SK-N-SH (cell line): ENCODE results near the gene FAM83E. TPM values are rescaled to one million over a fixed set of nuclear protein-coding genes. Genes with fewer than 3 reads are reported as not detected.

ENCODE experiments used
- CTCF ChIA-PET: fragments of 300-600, 350-600 bp; formaldehyde crosslinking; extraction: SDS; loops from one replicate; lab custom pipeline; 2021; lab: Yijun Ruan, JAX
- POLR2A ChIA-PET: fragments of 350-600 bp; sonication (Branson Sonifier 250); formaldehyde crosslinking; extraction: SDS; loops from one replicate; lab custom pipeline; 2020; ENCODE audit warnings: antibody characterized with exemption, inconsistent platforms; lab: Yijun Ruan, JAX
- DNase-seq: peaks from one replicate; pipeline ENCODE4 v3.0.0; 2012
- H2AFZ ChIP-seq: fragments of 200-600 bp; sonication (generic); 2 replicates; pipeline ENCODE4 v1.8.1; 2016; ENCODE audit warnings: antibody characterized with exemption, mild to moderate bottlenecking, low read depth
- H3F3A ChIP-seq: fragments of 200-600 bp; sonication (generic); replicated peaks from 2 replicates; pipeline ENCODE3; 2016; ENCODE audit warnings: antibody characterized with exemption, mild to moderate bottlenecking; ENCODE audit not compliant: insufficient read depth
- H3K27ac ChIP-seq, 2 experiments: fragments of 200-500 bp in 1 of 2; fragments of 200-600 bp in 1 of 2; sonication (Bioruptor generic) in 1 of 2; sonication (generic), shearing (Covaris generic) in 1 of 2; 2 replicates each; pipeline versions ENCODE4 v1.5.1 to v1.6.1; 2014 to 2016; ENCODE audit warnings: low read depth in 2 of 2, inconsistent platforms in 1 of 2, low read length in 1 of 2, mild to moderate bottlenecking in 1 of 2, mixed read lengths in 1 of 2
- H3K27me3 ChIP-seq: fragments of 200-600 bp; sonication (generic), shearing (Covaris generic); 2 replicates; pipeline ENCODE4 v1.6.1; 2016; ENCODE audit warnings: mixed run types; ENCODE audit not compliant: insufficient read depth
- H3K36me3 ChIP-seq, 2 experiments: fragments of 200-500 bp in 1 of 2; fragments of 200-600 bp in 1 of 2; sonication (Bioruptor generic) in 1 of 2; sonication (generic) in 1 of 2; replicated peaks in 1 of 2; 2 replicates each; pipeline versions ENCODE3 to v1.5.1; 2014 to 2016; ENCODE audit warnings: low read length in 1 of 2, mild to moderate bottlenecking in 1 of 2; ENCODE audit not compliant: insufficient read depth in 2 of 2, control insufficient read depth in 1 of 2
- H3K4me1 ChIP-seq, 2 experiments: fragments of 200-500 bp in 1 of 2; fragments of 200-600 bp in 1 of 2; sonication (Bioruptor generic) in 1 of 2; sonication (generic), shearing (Covaris generic) in 1 of 2; 2 replicates each; pipeline versions ENCODE4 v1.5.1 to v1.6.1; 2014 to 2016; ENCODE audit warnings: low read depth in 1 of 2, low read length in 1 of 2, mixed run types in 1 of 2; ENCODE audit not compliant: insufficient read depth in 2 of 2, control insufficient read depth in 1 of 2
- H3K4me2 ChIP-seq: fragments of 200-600 bp; sonication (generic), shearing (Covaris generic); 2 replicates; pipeline ENCODE4 v1.6.1; 2017; ENCODE audit warnings: mixed run types
- H3K4me3 ChIP-seq, 2 experiments: fragments of 200-500 bp in 1 of 2; fragments of 200-600 bp in 1 of 2; sonication (Bioruptor generic) in 1 of 2; sonication (generic), shearing (Covaris generic) in 1 of 2; 2 replicates each; pipeline versions ENCODE4 v1.5.1 to v1.8.1; 2014 to 2016; ENCODE audit warnings: low read depth in 2 of 2, inconsistent platforms in 1 of 2, low read length in 1 of 2, mild to moderate bottlenecking in 1 of 2, mixed read lengths in 1 of 2, moderate library complexity in 1 of 2
- H3K79me2 ChIP-seq: fragments of 200-600 bp; sonication (generic); 2 replicates; pipeline ENCODE4 v1.8.1; 2017; ENCODE audit warnings: mild to moderate bottlenecking; ENCODE audit not compliant: insufficient read depth
- H3K9ac ChIP-seq: fragments of 200-600 bp; sonication (generic); 2 replicates; pipeline ENCODE4 v1.6.1; 2017; ENCODE audit warnings: mixed run types
- H3K9me2 ChIP-seq: fragments of 200-600 bp; sonication (generic); 2 replicates; pipeline ENCODE4 v1.6.1; 2017; ENCODE audit warnings: mixed run types
- H3K9me3 ChIP-seq: fragments of 200-600 bp; sonication (generic); 2 replicates; pipeline ENCODE4 v1.6.1; 2017; ENCODE audit warnings: mixed run types, mild to moderate bottlenecking, moderate library complexity
- H4K20me1 ChIP-seq: fragments of 200-600 bp; sonication (generic); 2 replicates; pipeline ENCODE4 v1.6.1; 2017; ENCODE audit warnings: mild to moderate bottlenecking, mixed run types; ENCODE audit not compliant: insufficient read depth
- ELF1 ChIP-seq: IDR thresholded peaks from 2 replicates; pipeline ENCODE4 v1.4.0; 2012
- EZH2phosphoT487 ChIP-seq: fragments of 200-600 bp; sonication (generic); IDR thresholded peaks from 2 replicates; pipeline ENCODE4 v1.6.1; 2017; ENCODE audit warnings: low read depth, mixed run types, mild to moderate bottlenecking, antibody characterized with exemption, moderate library complexity, borderline replicate concordance
- FOSL2 ChIP-seq: IDR thresholded peaks from 2 replicates; pipeline ENCODE4 v1.4.0; 2012; ENCODE audit warnings: low read depth, mild to moderate bottlenecking, moderate library complexity, borderline replicate concordance
- FOXM1 ChIP-seq: IDR thresholded peaks from 2 replicates; pipeline ENCODE4 v1.4.0; 2012; ENCODE audit warnings: low read depth, mild to moderate bottlenecking
- GATA2 ChIP-seq: sonication (generic); formaldehyde crosslinking; IDR thresholded peaks from 2 replicates; pipeline ENCODE4 v1.5.0; 2020; ENCODE audit warnings: mild to moderate bottlenecking, missing genetic modification reagents
- MEF2A ChIP-seq: IDR thresholded peaks from 2 replicates; pipeline ENCODE4 v1.4.0; 2012; ENCODE audit warnings: low read depth, borderline replicate concordance
- MXI1 ChIP-seq: IDR thresholded peaks from 2 replicates; pipeline ENCODE4 v1.6.1; 2012; ENCODE audit warnings: mild to moderate bottlenecking, low read depth, low read length, improper control_type of control experiment
- NFIC ChIP-seq: IDR thresholded peaks from 2 replicates; pipeline ENCODE4 v1.4.0; 2012; ENCODE audit warnings: borderline replicate concordance
- NRF1 ChIP-seq: IDR thresholded peaks from 2 replicates; pipeline ENCODE4 v1.6.1; 2012; ENCODE audit warnings: low read depth, mild to moderate bottlenecking, low read length
- RAD21 ChIP-seq: IDR thresholded peaks from 2 replicates; pipeline ENCODE4 v1.6.1; 2012; ENCODE audit warnings: mild to moderate bottlenecking, low read length
- RCOR1 ChIP-seq: fragments of 150-350 bp; IDR thresholded peaks from 2 replicates; pipeline ENCODE4 v1.6.1; 2017; ENCODE audit warnings: antibody characterized with exemption, low read length
- RFX5 ChIP-seq: IDR thresholded peaks from 2 replicates; pipeline ENCODE4 v1.6.1; 2012; ENCODE audit warnings: mild to moderate bottlenecking, improper control_type of control experiment, low read length
- RXRA ChIP-seq: IDR thresholded peaks from 2 replicates; pipeline ENCODE4 v1.4.0; 2012; ENCODE audit warnings: low read depth, mild to moderate bottlenecking, borderline replicate concordance
- SIN3A ChIP-seq: IDR thresholded peaks from 2 replicates; pipeline ENCODE4 v1.6.1; 2012; ENCODE audit warnings: low read depth, mild to moderate bottlenecking, low read length, moderate library complexity, borderline replicate concordance
- TAF1 ChIP-seq: IDR thresholded peaks from 2 replicates; pipeline ENCODE4 v1.6.1; 2012; ENCODE audit warnings: low read depth, mild to moderate bottlenecking, low read length, moderate library complexity, borderline replicate concordance
- TCF12 ChIP-seq: IDR thresholded peaks from 2 replicates; pipeline ENCODE4 v1.4.0; 2012
- WGBS: methylation state at CpG from one replicate; pipeline ENCODE4 v1.1.6; 2017; ENCODE audit warnings: low lambda C conversion rate; 5-methylcytosine and 5-hydroxymethylcytosine counted together
- polyA plus RNA-seq, 3 experiments: library from polyadenylated mRNA; depleted of rRNA; stranded (reverse); fragments of >200 nt; gene quantifications; 2 replicates each; pipeline ENCODE4 v1.2.3, GENCODE V29; 2012
- TF ChIP-seq, protein P1 (sequence below): IDR thresholded peaks from 2 replicates; pipeline ENCODE4 v1.4.0; 2012; ENCODE audit warnings: low read depth, borderline replicate concordance
- TF ChIP-seq, protein P2 (sequence below): fragments of 150-350 bp; IDR thresholded peaks from 2 replicates; pipeline ENCODE4 v1.6.1; 2016; ENCODE audit warnings: mild to moderate bottlenecking, low read depth, low read length
- TF ChIP-seq, protein P3 (sequence below): IDR thresholded peaks from 2 replicates; pipeline ENCODE4 v1.4.0; 2012; ENCODE audit warnings: low read depth
- TF ChIP-seq, protein P4 (sequence below): IDR thresholded peaks from 2 replicates; pipeline ENCODE4 v1.4.0; 2012; ENCODE audit warnings: low read depth, borderline replicate concordance

FAM83E gene
- polyA plus RNA-seq, 1 of the 3 experiments (the other 2 are of a cell fraction) = 0.44 TPM

DNA sequence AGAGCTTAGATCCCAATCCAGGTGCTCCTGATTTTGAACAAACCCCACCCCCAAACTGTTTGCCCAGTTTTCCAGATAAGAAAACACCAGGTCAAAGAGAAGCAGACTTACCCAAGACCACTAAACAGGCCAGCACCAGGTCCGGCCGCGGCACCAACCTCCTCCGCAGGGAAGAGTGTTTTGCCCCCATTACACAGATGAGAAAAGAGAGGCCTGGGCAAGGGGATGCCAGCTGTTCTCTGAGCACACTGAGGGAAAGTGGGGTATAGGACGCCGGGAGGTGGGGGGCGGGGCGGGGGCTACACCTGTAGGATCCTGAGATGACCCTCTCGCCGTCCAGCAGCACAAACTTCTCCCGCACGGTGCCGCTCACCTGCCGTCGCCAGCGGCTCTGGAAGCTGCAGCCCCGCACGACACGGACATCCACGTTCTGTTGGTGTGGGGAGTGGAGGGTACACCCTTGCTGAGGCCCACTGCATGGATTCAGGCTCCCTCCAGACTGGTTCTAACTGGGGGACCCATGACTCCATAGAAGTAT lies 5.2 kb downstream of the FAM83E start:
- 93% methylated on average over 8 of the region's 20 CpGs for WGBS

More for the DNA sequence above, 5.2 kb downstream of the FAM83E start:
- POLR2A ChIA-PET = interaction anchor here (1.9 to 2.4 kb wide), 2 partner anchors 8 to 9 kb away, joined by 10 to 17 read pairs; partner anchors contain the start of genes RPL18 and SPHK2
- Histone ChIP-seq H3K27me3 (no peaks in the 10 kb centered on the region), H3K27ac (no peak overlapping the region), H3K79me2 (no peaks in the 10 kb centered on the region), H2AFZ (no peak overlapping the region; the same call in 1 of the 2 replicates), H3K9ac (no peak overlapping the region), H3F3A (peaks cover 9% of the 10 kb centered on the region), H3K4me1 (peaks cover 0 to 12% of the 10 kb centered on the region in 2 experiments; a peak in 1 of 4 replicates), H4K20me1 (no peaks in the 10 kb centered on the region; the same call in 1 of the 2 replicates), H3K4me2 (no peak overlapping the region), H3K9me3 (no peaks in the 10 kb centered on the region), H3K4me3 (no peak overlapping the region), H3K9me2 (no peaks in the 10 kb centered on the region), H3K36me3 (peaks cover 0 to 2% of the 10 kb centered on the region in 2 experiments)
- CTCF ChIA-PET = interaction anchor here (0.7 to 8.0 kb wide), 11 partner anchors 10 to 134 kb away, joined by 3 to 72 read pairs (median 6); partner anchors contain the start of gene CA11
- no peak for DNase-seq
- TF ChIP-seq, protein P1, sequence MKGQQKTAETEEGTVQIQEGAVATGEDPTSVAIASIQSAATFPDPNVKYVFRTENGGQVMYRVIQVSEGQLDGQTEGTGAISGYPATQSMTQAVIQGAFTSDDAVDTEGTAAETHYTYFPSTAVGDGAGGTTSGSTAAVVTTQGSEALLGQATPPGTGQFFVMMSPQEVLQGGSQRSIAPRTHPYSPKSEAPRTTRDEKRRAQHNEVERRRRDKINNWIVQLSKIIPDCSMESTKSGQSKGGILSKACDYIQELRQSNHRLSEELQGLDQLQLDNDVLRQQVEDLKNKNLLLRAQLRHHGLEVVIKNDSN = no peak
- TF ChIP-seq FOSL2 (no peak), NRF1 (no peak), NFIC (no peak), RCOR1 (no peak), SIN3A (no peak), RXRA (no peak), MXI1 (no peak), MEF2A (no peak), TAF1 (no peak), FOXM1 (no peak), EZH2phosphoT487 (no peak), ELF1 (no peak), RAD21 (no peak), GATA2 (CRISPR knock-in tag) (no peak), RFX5 (no peak), TCF12 (no peak)
- TF ChIP-seq, protein P2, sequence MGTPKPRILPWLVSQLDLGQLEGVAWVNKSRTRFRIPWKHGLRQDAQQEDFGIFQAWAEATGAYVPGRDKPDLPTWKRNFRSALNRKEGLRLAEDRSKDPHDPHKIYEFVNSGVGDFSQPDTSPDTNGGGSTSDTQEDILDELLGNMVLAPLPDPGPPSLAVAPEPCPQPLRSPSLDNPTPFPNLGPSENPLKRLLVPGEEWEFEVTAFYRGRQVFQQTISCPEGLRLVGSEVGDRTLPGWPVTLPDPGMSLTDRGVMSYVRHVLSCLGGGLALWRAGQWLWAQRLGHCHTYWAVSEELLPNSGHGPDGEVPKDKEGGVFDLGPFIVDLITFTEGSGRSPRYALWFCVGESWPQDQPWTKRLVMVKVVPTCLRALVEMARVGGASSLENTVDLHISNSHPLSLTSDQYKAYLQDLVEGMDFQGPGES = no peak
- TF ChIP-seq, protein P3, sequence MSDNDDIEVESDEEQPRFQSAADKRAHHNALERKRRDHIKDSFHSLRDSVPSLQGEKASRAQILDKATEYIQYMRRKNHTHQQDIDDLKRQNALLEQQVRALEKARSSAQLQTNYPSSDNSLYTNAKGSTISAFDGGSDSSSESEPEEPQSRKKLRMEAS = no peak
- TF ChIP-seq, protein P4, sequence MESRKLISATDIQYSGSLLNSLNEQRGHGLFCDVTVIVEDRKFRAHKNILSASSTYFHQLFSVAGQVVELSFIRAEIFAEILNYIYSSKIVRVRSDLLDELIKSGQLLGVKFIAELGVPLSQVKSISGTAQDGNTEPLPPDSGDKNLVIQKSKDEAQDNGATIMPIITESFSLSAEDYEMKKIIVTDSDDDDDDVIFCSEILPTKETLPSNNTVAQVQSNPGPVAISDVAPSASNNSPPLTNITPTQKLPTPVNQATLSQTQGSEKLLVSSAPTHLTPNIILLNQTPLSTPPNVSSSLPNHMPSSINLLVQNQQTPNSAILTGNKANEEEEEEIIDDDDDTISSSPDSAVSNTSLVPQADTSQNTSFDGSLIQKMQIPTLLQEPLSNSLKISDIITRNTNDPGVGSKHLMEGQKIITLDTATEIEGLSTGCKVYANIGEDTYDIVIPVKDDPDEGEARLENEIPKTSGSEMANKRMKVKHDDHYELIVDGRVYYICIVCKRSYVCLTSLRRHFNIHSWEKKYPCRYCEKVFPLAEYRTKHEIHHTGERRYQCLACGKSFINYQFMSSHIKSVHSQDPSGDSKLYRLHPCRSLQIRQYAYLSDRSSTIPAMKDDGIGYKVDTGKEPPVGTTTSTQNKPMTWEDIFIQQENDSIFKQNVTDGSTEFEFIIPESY = no peak
- TF ChIP-seq, all 33 proteins: peak for 0
